Measurements from ENCODE around the gene TEX11.
"Not testable (repeated sequence)": the region's sequence is repeated elsewhere in the genome, so short reads cannot be mapped to it uniquely, and the experiment has no call there.

The TEX11 gene

DNA sequence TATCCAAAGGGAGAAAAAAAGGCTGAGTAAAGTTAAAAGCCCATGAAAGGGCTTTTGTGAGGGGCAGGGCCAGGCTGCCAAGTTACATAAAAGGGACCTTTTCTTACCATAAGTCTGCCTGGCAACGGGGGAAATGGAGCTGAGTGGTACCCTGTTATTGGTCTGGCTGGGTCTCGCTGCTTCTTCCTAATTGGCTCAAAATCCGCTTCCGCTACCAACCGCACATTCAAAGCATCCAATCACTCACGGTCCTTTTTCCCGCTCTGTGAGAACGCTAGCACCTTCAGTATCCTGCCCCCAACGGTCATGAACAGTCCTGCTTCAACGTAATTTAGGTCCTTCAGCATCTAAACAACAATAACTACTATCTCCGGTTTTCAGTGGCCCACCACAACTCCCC is 611 bp downstream of the TEX11 start:
- Histone ChIP-seq H3K9me2 (replicated peaks; ENCODE audit: control insufficient read depth, low read length) (no peaks in the 10 kb centered on the region), H3K9me3 (ENCODE audit: control insufficient read depth, insufficient read depth, low read length) (no peaks in the 10 kb centered on the region), H3K36me3 (ENCODE audit: control insufficient read depth, low read length) (no peaks in the 10 kb centered on the region), H3K79me2 (ENCODE audit: control insufficient read depth, low read length) (no peaks in the 10 kb centered on the region), H3K4me2 (ENCODE audit: low read length) (no peak overlapping the region), H3K4me3 (ENCODE audit: low read length) (no peak overlapping the region), H3F3A (ENCODE audit: control insufficient read depth, insufficient read depth) (no peaks in the 10 kb centered on the region), H4K20me1 (ENCODE audit: control insufficient read depth, insufficient read depth, low read depth, low read length) (no peaks in the 10 kb centered on the region), H3K4me1 (ENCODE audit: control insufficient read depth, low read length) (no peaks in the 10 kb centered on the region), H3K27ac (ENCODE audit: low read depth, low read length) (no peak overlapping the region), H3K27me3 (ENCODE audit: control insufficient read depth, low read length) (no peaks in the 10 kb centered on the region)
- no peak for TF ChIP-seq EZH2phosphoT487 (IDR thresholded peaks at IDR 0.05; ENCODE audit: borderline replicate concordance, low read length)
- TF ChIP-seq, protein P1, sequence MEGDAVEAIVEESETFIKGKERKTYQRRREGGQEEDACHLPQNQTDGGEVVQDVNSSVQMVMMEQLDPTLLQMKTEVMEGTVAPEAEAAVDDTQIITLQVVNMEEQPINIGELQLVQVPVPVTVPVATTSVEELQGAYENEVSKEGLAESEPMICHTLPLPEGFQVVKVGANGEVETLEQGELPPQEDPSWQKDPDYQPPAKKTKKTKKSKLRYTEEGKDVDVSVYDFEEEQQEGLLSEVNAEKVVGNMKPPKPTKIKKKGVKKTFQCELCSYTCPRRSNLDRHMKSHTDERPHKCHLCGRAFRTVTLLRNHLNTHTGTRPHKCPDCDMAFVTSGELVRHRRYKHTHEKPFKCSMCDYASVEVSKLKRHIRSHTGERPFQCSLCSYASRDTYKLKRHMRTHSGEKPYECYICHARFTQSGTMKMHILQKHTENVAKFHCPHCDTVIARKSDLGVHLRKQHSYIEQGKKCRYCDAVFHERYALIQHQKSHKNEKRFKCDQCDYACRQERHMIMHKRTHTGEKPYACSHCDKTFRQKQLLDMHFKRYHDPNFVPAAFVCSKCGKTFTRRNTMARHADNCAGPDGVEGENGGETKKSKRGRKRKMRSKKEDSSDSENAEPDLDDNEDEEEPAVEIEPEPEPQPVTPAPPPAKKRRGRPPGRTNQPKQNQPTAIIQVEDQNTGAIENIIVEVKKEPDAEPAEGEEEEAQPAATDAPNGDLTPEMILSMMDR (IDR thresholded peaks at IDR 0.05; ENCODE audit: low read depth, low read length, poor library complexity, severe bottlenecking) = no peak

DNA sequence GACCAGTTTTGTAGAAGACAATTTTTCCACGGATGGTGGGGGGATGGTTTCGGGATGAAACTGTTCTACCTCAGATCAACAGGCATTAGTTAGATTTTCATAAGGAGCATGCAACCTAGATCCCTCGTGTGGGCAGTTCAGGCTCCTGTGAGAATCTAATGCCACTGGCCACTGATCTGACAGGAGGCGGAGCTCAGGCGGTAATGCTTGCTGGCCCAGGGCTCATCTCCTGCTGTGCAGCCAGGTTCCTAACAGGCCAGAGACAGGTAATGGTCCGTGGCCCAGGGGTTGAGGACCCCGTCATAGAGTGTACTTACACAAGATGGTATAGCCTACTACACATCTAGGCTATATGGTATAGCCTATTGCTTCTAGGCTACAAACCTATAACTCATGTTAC is 7.0 kb downstream of the TEX11 start:
- Histone ChIP-seq H3K27me3 (ENCODE audit: control insufficient read depth, low read length) (no peaks in the 10 kb centered on the region), H3K4me1 (ENCODE audit: control insufficient read depth, low read length) (no peaks in the 10 kb centered on the region), H3K36me3 (ENCODE audit: control insufficient read depth, low read length) (no peaks in the 10 kb centered on the region), H3K4me2 (ENCODE audit: low read length) (no peak overlapping the region), H4K20me1 (ENCODE audit: control insufficient read depth, insufficient read depth, low read depth, low read length) (no peaks in the 10 kb centered on the region), H3K9me2 (replicated peaks; ENCODE audit: control insufficient read depth, low read length) (no peaks in the 10 kb centered on the region), H3K27ac (ENCODE audit: low read depth, low read length) (no peak overlapping the region), H3K79me2 (ENCODE audit: control insufficient read depth, low read length) (no peaks in the 10 kb centered on the region), H3F3A (ENCODE audit: control insufficient read depth, insufficient read depth) (no peaks in the 10 kb centered on the region), H3K9me3 (ENCODE audit: control insufficient read depth, insufficient read depth, low read length) (no peaks in the 10 kb centered on the region), H3K4me3 (ENCODE audit: low read length) (no peak overlapping the region)
- no peak for TF ChIP-seq EZH2phosphoT487 (IDR thresholded peaks at IDR 0.05; ENCODE audit: borderline replicate concordance, low read length)
- TF ChIP-seq, protein P1 (IDR thresholded peaks at IDR 0.05; ENCODE audit: low read depth, low read length, poor library complexity, severe bottlenecking) = no peak

DNA sequence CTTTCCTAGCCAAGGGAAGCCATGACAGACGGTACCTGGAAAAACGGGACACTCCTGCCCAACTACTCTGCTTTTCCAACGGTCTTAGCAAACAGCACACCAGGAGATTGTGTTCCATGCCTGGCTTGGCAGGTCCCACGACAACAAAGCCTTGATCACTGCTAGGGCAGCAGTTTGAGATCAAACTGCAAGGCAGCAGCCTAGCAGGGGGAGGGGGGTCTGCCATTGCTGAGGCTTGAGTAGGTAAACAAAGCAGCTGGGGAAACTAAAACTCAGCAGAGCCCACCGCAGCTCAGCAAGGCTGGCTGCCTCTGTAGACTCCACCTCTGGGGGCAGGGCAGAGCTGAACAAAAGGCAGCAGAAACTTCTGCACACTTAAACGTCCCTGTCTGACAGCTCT is 18.1 kb downstream of the TEX11 start:
- not testable (repeated sequence) for H3K4me2 ChIP-seq (ENCODE audit: low read length); H3K4me1 ChIP-seq (ENCODE audit: control insufficient read depth, low read length); H3K9me3 ChIP-seq (ENCODE audit: control insufficient read depth, insufficient read depth, low read length); H3K36me3 ChIP-seq (ENCODE audit: control insufficient read depth, low read length); H3K27ac ChIP-seq (ENCODE audit: low read depth, low read length); H4K20me1 ChIP-seq (ENCODE audit: control insufficient read depth, insufficient read depth, low read depth, low read length); H3F3A ChIP-seq (ENCODE audit: control insufficient read depth, insufficient read depth); H3K79me2 ChIP-seq (ENCODE audit: control insufficient read depth, low read length); H3K9me2 ChIP-seq (replicated peaks; ENCODE audit: control insufficient read depth, low read length); H3K4me3 ChIP-seq (ENCODE audit: low read length); H3K27me3 ChIP-seq (ENCODE audit: control insufficient read depth, low read length)

DNA sequence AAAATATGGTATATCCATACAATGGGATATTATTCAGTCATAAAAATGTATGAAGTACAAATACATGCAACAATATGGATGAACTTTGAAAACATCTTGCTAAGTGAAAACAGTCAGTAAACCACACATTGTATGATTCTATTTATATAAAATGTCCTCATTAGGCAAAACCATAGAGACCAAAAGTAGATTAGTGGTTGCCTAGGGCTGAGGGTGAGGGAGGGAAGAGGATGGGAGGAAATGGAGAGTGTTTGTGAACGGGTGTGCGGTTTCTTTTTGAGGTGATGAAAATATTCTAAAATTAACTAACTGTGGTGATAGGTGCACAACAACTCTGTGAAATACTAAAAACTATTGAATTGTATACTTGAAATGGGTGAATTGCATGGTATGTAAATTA is 29.6 kb downstream of the TEX11 start:
- no peak overlapping the region for H3K4me3 ChIP-seq (ENCODE audit: low read length)
- no peak for TF ChIP-seq EZH2phosphoT487 (IDR thresholded peaks at IDR 0.05; ENCODE audit: borderline replicate concordance, low read length)
- TF ChIP-seq, protein P1 (IDR thresholded peaks at IDR 0.05; ENCODE audit: low read depth, low read length, poor library complexity, severe bottlenecking) = no peak
- no peak overlapping the region for H3K4me2 ChIP-seq (ENCODE audit: low read length)
- no peaks in the 10 kb centered on the region for H3K36me3 ChIP-seq (ENCODE audit: control insufficient read depth, low read length)
- no peaks in the 10 kb centered on the region for H4K20me1 ChIP-seq (ENCODE audit: control insufficient read depth, insufficient read depth, low read depth, low read length)
- H3K27ac ChIP-seq (ENCODE audit: low read depth, low read length) = no peak overlapping the region
- H3K9me3 ChIP-seq (ENCODE audit: control insufficient read depth, insufficient read depth, low read length) = no peaks in the 10 kb centered on the region
- H3K79me2 ChIP-seq (ENCODE audit: control insufficient read depth, low read length) = no peaks in the 10 kb centered on the region
- no peaks in the 10 kb centered on the region for H3K4me1 ChIP-seq (ENCODE audit: control insufficient read depth, low read length)
- no peaks in the 10 kb centered on the region for H3F3A ChIP-seq (ENCODE audit: control insufficient read depth, insufficient read depth)
- no peaks in the 10 kb centered on the region for H3K9me2 ChIP-seq (replicated peaks; ENCODE audit: control insufficient read depth, low read length)
- no peaks in the 10 kb centered on the region for H3K27me3 ChIP-seq (ENCODE audit: control insufficient read depth, low read length)

All from DOHH2 (cell line).